B cell (primary cell): ENCODE measurements around the gene RSAD1. TPM values are rescaled to one million over a fixed set of nuclear protein-coding genes. Genes with fewer than 3 reads are reported as not detected.

Source experiments
- ATAC-seq: fragments of 200-7000 bp; cut with Tn5 transposase; one replicate; pipeline ENCODE4 v1.10.0; 2021; ENCODE audit warnings: low read depth, mild to moderate bottlenecking, moderate number of reproducible peaks, moderate library complexity
- CTCF ChIA-PET: fragments of 350-600 bp; sonication (Branson Sonifier 250); formaldehyde crosslinking; loops from one replicate; lab custom pipeline; 2021; ENCODE audit warnings: antibody characterized with exemption, inconsistent platforms; lab: Charles Lee
- POLR2A ChIA-PET: fragments of 350-600 bp; sonication (Branson Sonifier 250); formaldehyde crosslinking; loops from one replicate; lab custom pipeline; 2021; ENCODE audit warnings: antibody characterized with exemption; lab: Charles Lee
- DNase-seq: peaks from one replicate; pipeline ENCODE4 v3.0.0; 2013
- H2AFZ ChIP-seq: 2 replicates; pipeline ENCODE4 v1.6.1; 2012; ENCODE audit warnings: mild to moderate bottlenecking, low read depth, low read length; ENCODE audit not compliant: insufficient read depth, poor library complexity, severe bottlenecking
- H3K27ac ChIP-seq, 2 donors: 1 replicate in 1 of 2; 2 replicates in 1 of 2; pipeline ENCODE4 v1.5.1; 2012 to 2013; ENCODE audit warnings: low read length in 2 of 2, mild to moderate bottlenecking in 2 of 2, moderate library complexity in 1 of 2
- H3K27me3 ChIP-seq, 4 experiments: fragments of 200-600 bp in 1 of 4; sonication (generic) in 1 of 4; replicated peaks in 1 of 4; 1 replicate in 2 of 4; 2 replicates in 2 of 4; pipeline versions ENCODE4 v1.6.1 to v1.7.0; 2013 to 2016; ENCODE audit warnings: low read length in 3 of 4, mild to moderate bottlenecking in 2 of 4, mixed read lengths in 1 of 4, moderate library complexity in 1 of 4; ENCODE audit not compliant: insufficient read depth in 4 of 4, control insufficient read depth in 3 of 4; ENCODE audit errors: control extremely low read depth in 1 of 4
- H3K36me3 ChIP-seq, 2 experiments: replicated peaks in 1 of 2; 1 replicate in 1 of 2; 2 replicates in 1 of 2; pipeline versions ENCODE4 v1.6.1 to v1.7.1; 2013; ENCODE audit warnings: low read length in 1 of 2; ENCODE audit not compliant: insufficient read depth in 2 of 2, control insufficient read depth in 1 of 2; ENCODE audit errors: control extremely low read depth in 1 of 2, extremely low read depth in 1 of 2
- H3K4me1 ChIP-seq, 2 donors: fragments of 200-600 bp in 1 of 2; sonication (generic) in 1 of 2; 1 replicate in 1 of 2; 2 replicates in 1 of 2; pipeline versions ENCODE4 v1.5.1 to v1.6.1; 2013 to 2017; ENCODE audit warnings: low read length in 2 of 2; ENCODE audit not compliant: control insufficient read depth in 2 of 2, insufficient read depth in 2 of 2
- H3K4me2 ChIP-seq: replicated peaks from 2 replicates; pipeline ENCODE3; 2012; ENCODE audit warnings: mild to moderate bottlenecking, low read depth, low read length; ENCODE audit not compliant: poor library complexity, severe bottlenecking
- H3K4me3 ChIP-seq, 5 experiments: fragments of 200-600 bp in 1 of 5; sonication (generic) in 1 of 5; 1 replicate in 3 of 5; 2 replicates in 2 of 5; pipeline versions ENCODE4 v1.5.1 to v1.7.0; 2011 to 2016; ENCODE audit warnings: low read length in 4 of 5, mild to moderate bottlenecking in 4 of 5, low read depth in 2 of 5, control low read depth in 1 of 5, moderate library complexity in 1 of 5; ENCODE audit not compliant: insufficient read depth in 1 of 5; ENCODE audit errors: control extremely low read depth in 1 of 5, extremely low read depth in 1 of 5
- H3K79me2 ChIP-seq: fragments of 200-600 bp; sonication (generic); one replicate; pipeline ENCODE4 v1.6.0; 2016; ENCODE audit warnings: low read length; ENCODE audit not compliant: control insufficient read depth, insufficient read depth
- H3K9ac ChIP-seq: fragments of 200-600 bp; sonication (generic); 2 replicates; pipeline ENCODE4 v1.6.1; 2017; ENCODE audit warnings: mild to moderate bottlenecking, low read length, moderate library complexity
- H3K9me3 ChIP-seq, 3 donors: one replicate each; pipeline versions ENCODE4 v1.6.1 to v1.7.1; 2013; ENCODE audit warnings: low read length in 2 of 3; ENCODE audit not compliant: control insufficient read depth in 2 of 3, insufficient read depth in 1 of 3; ENCODE audit errors: control extremely low read depth in 1 of 3
- H4K20me1 ChIP-seq: 2 replicates; pipeline ENCODE4 v1.6.0; 2012; ENCODE audit warnings: mild to moderate bottlenecking, low read length; ENCODE audit not compliant: insufficient read depth, control insufficient read depth, poor library complexity, severe bottlenecking
- H3K27ac Mint-ChIP-seq: one replicate; pipeline ENCODE4 v1.8.0; 2021; ENCODE audit warnings: mixed read lengths
- H3K27me3 Mint-ChIP-seq: one replicate; pipeline ENCODE4 v1.8.0; 2021; ENCODE audit warnings: mixed read lengths
- H3K4me1 Mint-ChIP-seq: one replicate; pipeline ENCODE4 v1.8.0; 2021; ENCODE audit warnings: mixed read lengths
- H3K4me3 Mint-ChIP-seq: one replicate; pipeline ENCODE4 v1.8.0; 2021; ENCODE audit warnings: mixed read lengths
- H3K9me3 Mint-ChIP-seq: one replicate; pipeline ENCODE4 v1.8.0; 2022; ENCODE audit warnings: mixed read lengths; ENCODE audit not compliant: insufficient read depth
- EZH2 ChIP-seq: IDR thresholded peaks from 2 replicates; pipeline ENCODE4 v1.6.1; 2012; ENCODE audit warnings: borderline replicate concordance, low read depth, mild to moderate bottlenecking, moderate library complexity, low read length; ENCODE audit not compliant: insufficient read depth, poor library complexity, severe bottlenecking
- WGBS: methylation state at CpG from one replicate; pipeline ENCODE4 v1.1.5; 2013; ENCODE audit warnings: missing lambda C conversion rate; ENCODE audit not compliant: insufficient coverage; 5-methylcytosine and 5-hydroxymethylcytosine counted together
- intact Hi-C: fragments of 100-400 bp; cut with micrococcal nuclease; formaldehyde crosslinking; loops from one replicate; pipeline ENCODE4 v1.10.0; 2022
- polyA plus RNA-seq: library from polyadenylated mRNA; depleted of rRNA; stranded (reverse); fragments of >200 nt; gene quantifications from 2 replicates; pipeline ENCODE4 v1.2.3, GENCODE V29; 2012
- total RNA-seq, 2 donors: library from RNA; stranded (reverse); fragments of 120-200 nt in 1 of 2; gene quantifications; 1 replicate in 1 of 2; 2 replicates in 1 of 2; pipeline versions ENCODE4 v1.2.3 to v1.2.4, GENCODE V29; 2013 to 2022
- TF ChIP-seq, protein P1 (sequence below): fragments of 200-600 bp; IDR thresholded peaks from one replicate; pipeline ENCODE4 v1.8.0; 2022; ENCODE audit warnings: antibody characterized with exemption, mild to moderate bottlenecking

RSAD1 gene
- total and polyA plus RNA-seq, 2 donors (not counting 1 experiment from before 2014, with no cell fraction given): 53.4 to 63.9 TPM

DNA sequence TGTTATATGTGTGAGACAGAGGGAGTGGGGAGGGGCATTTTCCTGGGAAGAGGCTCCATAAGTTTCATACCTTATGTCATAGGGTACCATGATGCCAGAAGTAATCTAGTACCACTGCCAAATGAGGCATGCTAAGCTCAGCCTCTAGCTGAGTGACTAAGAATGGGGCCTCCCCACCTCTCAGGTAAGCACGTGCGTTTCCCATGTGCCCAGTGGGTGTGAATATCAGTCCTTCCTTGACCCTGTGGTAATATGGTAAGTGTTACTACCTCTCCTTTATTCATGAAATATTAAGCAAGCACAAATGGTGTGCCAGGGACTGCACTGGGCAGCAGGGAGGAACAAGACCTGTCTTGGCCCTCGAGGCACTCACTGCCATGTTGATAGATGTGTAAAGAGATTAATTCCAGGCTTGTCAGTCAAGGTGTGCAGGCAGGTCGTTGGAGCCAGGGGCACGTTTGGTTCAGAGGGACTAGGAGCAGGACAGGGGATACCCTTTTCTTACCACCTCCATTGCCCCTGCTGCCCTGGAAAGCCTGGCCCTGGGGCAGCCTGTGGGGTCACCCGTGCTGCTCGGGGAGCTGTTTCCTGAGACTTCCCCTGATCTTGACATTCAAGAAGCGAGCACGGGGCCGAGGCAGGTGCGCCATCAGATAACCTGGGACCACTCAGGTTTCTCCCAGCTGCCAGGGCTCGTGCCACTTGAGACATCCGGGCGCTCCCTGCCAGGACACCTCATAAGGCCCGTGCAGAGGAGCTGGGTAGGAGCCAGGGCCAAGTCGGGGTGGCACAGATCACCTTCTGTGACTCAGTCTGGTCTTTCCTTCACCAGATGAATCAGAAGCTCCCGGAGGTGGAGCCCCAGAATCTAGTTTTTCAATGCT, 8.8 kb downstream of the RSAD1 start:
- Mint-ChIP-seq H3K9me3 (no peaks in the 10 kb centered on the region), H3K4me1 (peaks cover 1% of the 10 kb centered on the region), H3K27ac (no peak overlapping the region), H3K4me3 (no peak overlapping the region), H3K27me3 (no peaks in the 10 kb centered on the region)
- TF ChIP-seq, protein P1, sequence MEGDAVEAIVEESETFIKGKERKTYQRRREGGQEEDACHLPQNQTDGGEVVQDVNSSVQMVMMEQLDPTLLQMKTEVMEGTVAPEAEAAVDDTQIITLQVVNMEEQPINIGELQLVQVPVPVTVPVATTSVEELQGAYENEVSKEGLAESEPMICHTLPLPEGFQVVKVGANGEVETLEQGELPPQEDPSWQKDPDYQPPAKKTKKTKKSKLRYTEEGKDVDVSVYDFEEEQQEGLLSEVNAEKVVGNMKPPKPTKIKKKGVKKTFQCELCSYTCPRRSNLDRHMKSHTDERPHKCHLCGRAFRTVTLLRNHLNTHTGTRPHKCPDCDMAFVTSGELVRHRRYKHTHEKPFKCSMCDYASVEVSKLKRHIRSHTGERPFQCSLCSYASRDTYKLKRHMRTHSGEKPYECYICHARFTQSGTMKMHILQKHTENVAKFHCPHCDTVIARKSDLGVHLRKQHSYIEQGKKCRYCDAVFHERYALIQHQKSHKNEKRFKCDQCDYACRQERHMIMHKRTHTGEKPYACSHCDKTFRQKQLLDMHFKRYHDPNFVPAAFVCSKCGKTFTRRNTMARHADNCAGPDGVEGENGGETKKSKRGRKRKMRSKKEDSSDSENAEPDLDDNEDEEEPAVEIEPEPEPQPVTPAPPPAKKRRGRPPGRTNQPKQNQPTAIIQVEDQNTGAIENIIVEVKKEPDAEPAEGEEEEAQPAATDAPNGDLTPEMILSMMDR: no peak
- TF ChIP-seq EZH2: no peak
- H2AFZ ChIP-seq: no peak overlapping the region
- H3K4me2 ChIP-seq: no peak overlapping the region
- DNase-seq: no peak
- no peak overlapping the region for H3K9ac ChIP-seq
- no peak for ATAC-seq
- no peak overlapping the region for H3K27ac ChIP-seq
- H3K4me1 ChIP-seq: no peaks in the 10 kb centered on the region
- H3K9me3 ChIP-seq: no peaks in the 10 kb centered on the region
- WGBS: 94% methylated on average over 13 of the region's 17 CpGs
- intact Hi-C loops: no loop called here
- ChIA-PET POLR2A (no interaction called here), CTCF (interaction anchor here (0.7 to 1.0 kb wide), 2 partner anchors 11 to 14 kb away, joined by 4 read pairs; no protein-coding TSS in a partner anchor)
- H4K20me1 ChIP-seq: no peaks in the 10 kb centered on the region
- peaks cover 6 to 30% of the 10 kb centered on the region in 2 experiments for H3K36me3 ChIP-seq
- H3K79me2 ChIP-seq: no peaks in the 10 kb centered on the region
- no peaks in the 10 kb centered on the region for H3K27me3 ChIP-seq
- H3K4me3 ChIP-seq: no peak overlapping the region

DNA sequence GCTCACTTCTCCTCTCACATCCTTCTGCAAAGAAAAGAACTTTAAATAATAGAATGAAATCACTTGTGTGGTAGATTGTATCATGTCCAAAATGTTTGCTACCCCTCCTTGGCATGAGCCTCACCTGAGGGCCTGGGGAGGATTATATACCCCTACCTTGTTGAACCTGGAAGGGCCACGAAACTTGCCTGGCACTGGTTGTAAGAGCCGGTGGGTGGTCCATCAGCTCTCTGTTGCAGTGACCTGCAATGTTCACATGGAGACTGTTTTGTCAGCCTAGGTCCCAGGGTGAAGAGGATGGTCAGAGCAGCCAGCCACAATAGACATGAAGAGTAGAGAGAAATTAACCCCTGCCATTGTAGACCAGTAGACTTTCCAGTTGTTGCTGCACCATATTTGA, 10.2 kb downstream of the RSAD1 start:
- WGBS: 86% methylated on average over 1 of the region's 2 CpGs
- Histone ChIP-seq H3K9me3 (no peaks in the 10 kb centered on the region), H3K79me2 (no peaks in the 10 kb centered on the region), H3K36me3 (peaks cover 4 to 18% of the 10 kb centered on the region in 2 experiments), H4K20me1 (no peaks in the 10 kb centered on the region), H3K4me2 (no peak overlapping the region), H3K27ac (no peak overlapping the region), H3K4me3 (no peak overlapping the region), H3K9ac (no peak overlapping the region), H3K4me1 (no peaks in the 10 kb centered on the region), H2AFZ (no peak overlapping the region), H3K27me3 (no peaks in the 10 kb centered on the region)
- DNase-seq (no peak), ATAC-seq (no peak)
- Mint-ChIP-seq H3K4me1 (no peaks in the 10 kb centered on the region), H3K27ac (no peak overlapping the region), H3K27me3 (no peaks in the 10 kb centered on the region), H3K4me3 (no peak overlapping the region), H3K9me3 (no peaks in the 10 kb centered on the region)
- intact Hi-C loops: no loop called here
- POLR2A ChIA-PET: no interaction called here
- TF ChIP-seq EZH2: no peak
- TF ChIP-seq, protein P1: no peak
- CTCF ChIA-PET: interaction anchor here (1.0 to 1.2 kb wide), 2 partner anchors 12 to 18 kb away, joined by 3 to 4 read pairs; no protein-coding TSS in a partner anchor
